ENCODE data around the gene AGBL1. TPM values are rescaled to one million over a fixed set of nuclear protein-coding genes. Genes with fewer than 3 reads are reported as not detected.

Gene AGBL1
- total RNA-seq, 1 donor from 2014 or later: not detected

DNA sequence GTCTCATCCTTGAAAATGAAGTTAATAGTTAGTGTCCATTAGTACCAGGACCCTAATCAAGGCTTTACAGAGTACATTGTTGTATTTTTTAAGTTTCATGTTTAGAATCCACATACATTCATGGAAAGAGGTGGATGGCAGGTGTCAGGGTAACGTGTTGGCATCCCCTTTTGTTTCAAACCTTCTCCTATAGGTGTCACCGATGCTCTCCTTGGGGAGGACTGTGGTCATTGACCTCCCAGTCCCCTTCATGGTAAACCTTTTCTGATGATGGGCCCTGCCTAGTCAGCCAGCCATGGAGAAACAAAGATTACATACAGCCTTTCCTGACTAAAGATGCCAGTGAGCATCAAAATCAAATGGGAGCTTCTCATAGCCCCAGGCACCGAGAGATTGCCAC, 574.8 kb downstream of the AGBL1 start:
- Histone ChIP-seq H3K9ac (ENCODE audit: low read length) (no peak overlapping the region), H3K4me3 (ENCODE audit: insufficient read depth, low read depth, low read length) (no peak overlapping the region), H3K9me3 (ENCODE audit: insufficient read depth, low read depth, low read length) (no peaks in the 10 kb centered on the region), H3K36me3 (ENCODE audit: insufficient read depth, low read length) (no peaks in the 10 kb centered on the region), H3K4me2 (ENCODE audit: low read length) (no peak overlapping the region), H3K27me3 (ENCODE audit: insufficient read depth, low read length) (no peaks in the 10 kb centered on the region), H4K20me1 (ENCODE audit: insufficient read depth, low read length) (no peaks in the 10 kb centered on the region), H3K79me2 (ENCODE audit: insufficient read depth, low read length) (no peaks in the 10 kb centered on the region), H2AFZ (ENCODE audit: low read depth, low read length) (no peak overlapping the region), H3K27ac (ENCODE audit: low read depth, low read length) (no peak overlapping the region), H3K4me1 (ENCODE audit: insufficient read depth, low read length) (no peaks in the 10 kb centered on the region)
- no peak for DNase-seq (ENCODE audit: low read depth)
- H3K27ac Mint-ChIP-seq (ENCODE audit: unreplicated experiment): no peak overlapping the region
- TF ChIP-seq, protein P1, sequence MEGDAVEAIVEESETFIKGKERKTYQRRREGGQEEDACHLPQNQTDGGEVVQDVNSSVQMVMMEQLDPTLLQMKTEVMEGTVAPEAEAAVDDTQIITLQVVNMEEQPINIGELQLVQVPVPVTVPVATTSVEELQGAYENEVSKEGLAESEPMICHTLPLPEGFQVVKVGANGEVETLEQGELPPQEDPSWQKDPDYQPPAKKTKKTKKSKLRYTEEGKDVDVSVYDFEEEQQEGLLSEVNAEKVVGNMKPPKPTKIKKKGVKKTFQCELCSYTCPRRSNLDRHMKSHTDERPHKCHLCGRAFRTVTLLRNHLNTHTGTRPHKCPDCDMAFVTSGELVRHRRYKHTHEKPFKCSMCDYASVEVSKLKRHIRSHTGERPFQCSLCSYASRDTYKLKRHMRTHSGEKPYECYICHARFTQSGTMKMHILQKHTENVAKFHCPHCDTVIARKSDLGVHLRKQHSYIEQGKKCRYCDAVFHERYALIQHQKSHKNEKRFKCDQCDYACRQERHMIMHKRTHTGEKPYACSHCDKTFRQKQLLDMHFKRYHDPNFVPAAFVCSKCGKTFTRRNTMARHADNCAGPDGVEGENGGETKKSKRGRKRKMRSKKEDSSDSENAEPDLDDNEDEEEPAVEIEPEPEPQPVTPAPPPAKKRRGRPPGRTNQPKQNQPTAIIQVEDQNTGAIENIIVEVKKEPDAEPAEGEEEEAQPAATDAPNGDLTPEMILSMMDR (IDR thresholded peaks at IDR 0.05; ENCODE audit: insufficient read depth, low read depth, low read length): no peak
- no peak for TF ChIP-seq EZH2 (IDR thresholded peaks at IDR 0.05; ENCODE audit: insufficient read depth, low read length)
- H3K4me3 Mint-ChIP-seq (ENCODE audit: unreplicated experiment): no peak overlapping the region
- no peaks in the 10 kb centered on the region for H3K36me3 Mint-ChIP-seq (ENCODE audit: low read depth, unreplicated experiment)
- no peak for FAIRE-seq
- H3K4me1 Mint-ChIP-seq (ENCODE audit: low read depth, unreplicated experiment): peaks cover 5% of the 10 kb centered on the region
- no peaks in the 10 kb centered on the region for H3K27me3 Mint-ChIP-seq (ENCODE audit: low read depth, unreplicated experiment)
- H3K9me3 Mint-ChIP-seq (ENCODE audit: unreplicated experiment): no peaks in the 10 kb centered on the region

DNA sequence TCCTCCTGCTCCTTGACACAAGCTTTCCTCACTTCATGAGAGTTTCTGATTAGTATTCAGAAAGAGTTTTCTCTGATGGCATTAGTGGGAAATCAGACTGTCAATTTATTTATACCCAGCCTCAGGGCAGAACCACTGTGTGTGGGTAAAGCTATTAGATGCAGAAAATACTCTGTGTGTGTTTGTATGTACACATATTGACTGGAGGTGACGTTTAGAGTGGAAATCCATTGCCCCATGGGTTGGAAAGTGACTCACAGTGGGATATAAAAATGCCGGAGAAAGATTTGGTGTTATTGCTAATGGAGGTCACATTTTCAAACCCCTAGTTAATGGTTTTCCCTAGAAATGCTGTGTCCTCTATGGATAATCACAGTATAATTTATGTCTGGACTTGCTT, 577.6 kb downstream of the AGBL1 start:
- no peaks in the 10 kb centered on the region for H3K9me3 Mint-ChIP-seq (ENCODE audit: unreplicated experiment)
- Histone ChIP-seq H3K79me2 (ENCODE audit: insufficient read depth, low read length) (no peaks in the 10 kb centered on the region), H3K4me2 (ENCODE audit: low read length) (no peak overlapping the region), H4K20me1 (ENCODE audit: insufficient read depth, low read length) (no peaks in the 10 kb centered on the region), H3K4me1 (ENCODE audit: insufficient read depth, low read length) (no peaks in the 10 kb centered on the region), H3K27me3 (ENCODE audit: insufficient read depth, low read length) (no peaks in the 10 kb centered on the region), H3K9me3 (ENCODE audit: insufficient read depth, low read depth, low read length) (no peaks in the 10 kb centered on the region), H3K4me3 (ENCODE audit: insufficient read depth, low read depth, low read length) (no peak overlapping the region), H3K27ac (ENCODE audit: low read depth, low read length) (no peak overlapping the region), H3K36me3 (ENCODE audit: insufficient read depth, low read length) (no peaks in the 10 kb centered on the region), H2AFZ (ENCODE audit: low read depth, low read length) (no peak overlapping the region), H3K9ac (ENCODE audit: low read length) (no peak overlapping the region)
- no peak overlapping the region for H3K4me3 Mint-ChIP-seq (ENCODE audit: unreplicated experiment)
- peaks cover 3% of the 10 kb centered on the region for H3K27me3 Mint-ChIP-seq (ENCODE audit: low read depth, unreplicated experiment)
- DNase-seq (ENCODE audit: low read depth): no peak
- H3K4me1 Mint-ChIP-seq (ENCODE audit: low read depth, unreplicated experiment): peaks cover 5% of the 10 kb centered on the region
- no peaks in the 10 kb centered on the region for H3K36me3 Mint-ChIP-seq (ENCODE audit: low read depth, unreplicated experiment)
- H3K27ac Mint-ChIP-seq (ENCODE audit: unreplicated experiment): no peak overlapping the region
- TF ChIP-seq EZH2 (IDR thresholded peaks at IDR 0.05; ENCODE audit: insufficient read depth, low read length): no peak
- TF ChIP-seq, protein P1 (IDR thresholded peaks at IDR 0.05; ENCODE audit: insufficient read depth, low read depth, low read length): no peak
- FAIRE-seq: no peak

DNA sequence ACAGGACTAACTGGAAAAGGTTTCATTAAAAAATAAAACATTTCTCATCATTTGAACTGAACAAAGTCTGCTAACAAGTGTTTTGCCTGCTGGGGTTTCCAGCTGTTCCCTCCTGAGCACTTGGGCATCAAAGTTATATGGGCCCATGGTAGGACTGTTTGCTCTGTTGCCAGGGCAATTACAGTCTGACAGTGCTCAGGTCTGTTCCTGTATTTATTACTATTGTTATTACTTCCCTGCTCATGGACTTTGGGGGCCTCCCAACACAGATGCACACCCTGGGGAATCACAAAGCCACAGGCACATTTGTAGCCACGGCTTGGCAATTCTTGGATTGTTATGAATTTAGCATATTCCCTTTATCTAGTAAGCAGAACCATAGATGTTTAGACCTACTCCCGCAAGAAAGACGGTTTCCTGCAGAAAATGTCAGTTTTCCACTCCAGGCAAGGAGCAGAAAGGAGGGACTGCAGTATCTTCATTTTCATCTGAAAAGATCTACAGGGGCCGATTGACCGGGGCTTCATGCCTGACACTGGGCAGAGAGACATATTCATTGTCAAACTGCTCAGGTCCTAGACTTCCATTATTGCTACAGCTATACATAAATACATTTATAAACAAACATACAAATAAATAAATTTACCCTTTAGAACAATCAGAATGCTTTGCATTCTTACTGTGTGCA, 580.2 kb downstream of the AGBL1 start:
- no peaks in the 10 kb centered on the region for H3K4me1 ChIP-seq (ENCODE audit: insufficient read depth, low read length)
- Mint-ChIP-seq H3K4me3 (ENCODE audit: unreplicated experiment) (no peak overlapping the region), H3K36me3 (ENCODE audit: low read depth, unreplicated experiment) (no peaks in the 10 kb centered on the region), H3K4me1 (ENCODE audit: low read depth, unreplicated experiment) (no peaks in the 10 kb centered on the region), H3K27me3 (ENCODE audit: low read depth, unreplicated experiment) (peaks cover 5% of the 10 kb centered on the region), H3K27ac (ENCODE audit: unreplicated experiment) (no peak overlapping the region), H3K9me3 (ENCODE audit: unreplicated experiment) (no peaks in the 10 kb centered on the region)
- no peak overlapping the region for H3K4me2 ChIP-seq (ENCODE audit: low read length)
- no peaks in the 10 kb centered on the region for H3K9me3 ChIP-seq (ENCODE audit: insufficient read depth, low read depth, low read length)
- TF ChIP-seq, protein P1 (IDR thresholded peaks at IDR 0.05; ENCODE audit: insufficient read depth, low read depth, low read length): no peak
- TF ChIP-seq EZH2 (IDR thresholded peaks at IDR 0.05; ENCODE audit: insufficient read depth, low read length): no peak
- H3K27ac ChIP-seq (ENCODE audit: low read depth, low read length): no peak overlapping the region
- no peaks in the 10 kb centered on the region for H3K27me3 ChIP-seq (ENCODE audit: insufficient read depth, low read length)
- H3K4me3 ChIP-seq (ENCODE audit: insufficient read depth, low read depth, low read length): no peak overlapping the region
- no peaks in the 10 kb centered on the region for H3K36me3 ChIP-seq (ENCODE audit: insufficient read depth, low read length)
- H3K9ac ChIP-seq (ENCODE audit: low read length): no peak overlapping the region
- DNase-seq (ENCODE audit: low read depth): no peak
- H3K79me2 ChIP-seq (ENCODE audit: insufficient read depth, low read length): no peaks in the 10 kb centered on the region
- no peak for FAIRE-seq
- no peak overlapping the region for H2AFZ ChIP-seq (ENCODE audit: low read depth, low read length)
- H4K20me1 ChIP-seq (ENCODE audit: insufficient read depth, low read length): no peaks in the 10 kb centered on the region
